Neutrophil (primary cell): ENCODE measurements around the gene DARS2.
"Not testable (repeated sequence)": the region's sequence is repeated elsewhere in the genome, so short reads cannot be mapped to it uniquely, and the experiment has no call there.

Experiments
- H3K27ac ChIP-seq: fragments of 200-600 bp; sonication (generic); 2 replicates; pipeline ENCODE4 v1.5.1; 2016; ENCODE audit warnings: mild to moderate bottlenecking, moderate library complexity
- H3K27me3 ChIP-seq: fragments of 200-600 bp; sonication (generic); 2 replicates; pipeline ENCODE4 v1.6.0; 2016; ENCODE audit warnings: mild to moderate bottlenecking
- H3K36me3 ChIP-seq: fragments of 200-600 bp; sonication (generic); 2 replicates; pipeline ENCODE4 v1.5.1; 2017
- H3K4me1 ChIP-seq, 2 experiments: fragments of 200-600 bp in 1 of 2; sonication (generic) in 1 of 2; 1 replicate in 1 of 2; 2 replicates in 1 of 2; pipeline versions ENCODE4 v1.5.1 to v1.6.1; 2013 to 2016; ENCODE audit warnings: low read depth in 1 of 2, low read length in 1 of 2, mild to moderate bottlenecking in 1 of 2, moderate library complexity in 1 of 2; ENCODE audit not compliant: control insufficient read depth in 1 of 2, insufficient read depth in 1 of 2
- H3K4me3 ChIP-seq, 2 experiments: fragments of 200-600 bp in 1 of 2; sonication (generic) in 1 of 2; 1 replicate in 1 of 2; 2 replicates in 1 of 2; pipeline ENCODE4 v1.5.1; 2013 to 2016; ENCODE audit warnings: low read depth in 1 of 2, low read length in 1 of 2, mild to moderate bottlenecking in 1 of 2, moderate library complexity in 1 of 2
- H3K9me3 ChIP-seq: fragments of 200-600 bp; sonication (generic); 2 replicates; pipeline ENCODE4 v1.5.1; 2016
- TF ChIP-seq, protein P1 (sequence below): fragments of 200-600 bp; sonication (generic); IDR thresholded peaks from 2 replicates; pipeline ENCODE4 v1.5.1; 2016; ENCODE audit warnings: antibody characterized with exemption

The DARS2 gene

DNA sequence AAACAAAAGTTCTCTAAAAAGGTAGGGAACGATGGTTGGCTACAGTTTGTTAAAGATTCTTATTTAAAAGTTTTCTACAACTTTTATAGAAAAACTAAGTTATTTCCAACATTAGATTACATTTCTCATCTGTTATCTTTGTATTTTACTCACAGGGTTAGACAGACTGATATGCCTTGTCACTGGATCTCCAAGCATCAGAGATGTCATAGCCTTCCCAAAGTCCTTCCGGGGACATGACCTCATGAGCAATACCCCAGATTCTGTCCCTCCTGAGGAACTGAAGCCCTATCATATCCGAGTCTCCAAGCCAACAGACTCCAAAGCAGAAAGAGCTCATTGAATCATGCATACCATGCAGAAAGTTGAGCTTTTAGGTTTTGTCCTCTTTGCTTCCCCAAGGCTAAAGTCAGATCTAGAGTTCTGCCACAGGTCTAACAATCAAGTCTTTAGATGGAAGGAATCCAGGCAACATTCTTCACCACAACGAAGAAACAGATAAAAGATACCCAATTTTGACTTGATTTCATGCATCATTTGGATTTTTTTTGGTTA is 33.0 kb downstream of the DARS2 start:
- no peak overlapping the region for H3K4me3 ChIP-seq

GRCh38 chr1:173859547-173859946 is 35.1 kb downstream of the DARS2 start:
- peaks cover 47% of the 10 kb centered on the region for H3K36me3 ChIP-seq
- H3K4me1 ChIP-seq, H3K27ac ChIP-seq, H3K9me3 ChIP-seq, H3K27me3 ChIP-seq, H3K4me3 ChIP-seq: not testable (repeated sequence)

More for the DNA sequence above, 33.0 kb downstream of the DARS2 start:
- H3K27ac ChIP-seq = no peak overlapping the region
- H3K36me3 ChIP-seq = peaks cover 47% of the 10 kb centered on the region
- no peaks in the 10 kb centered on the region for H3K27me3 ChIP-seq
- no peaks in the 10 kb centered on the region for H3K4me1 ChIP-seq
- TF ChIP-seq, protein P1, sequence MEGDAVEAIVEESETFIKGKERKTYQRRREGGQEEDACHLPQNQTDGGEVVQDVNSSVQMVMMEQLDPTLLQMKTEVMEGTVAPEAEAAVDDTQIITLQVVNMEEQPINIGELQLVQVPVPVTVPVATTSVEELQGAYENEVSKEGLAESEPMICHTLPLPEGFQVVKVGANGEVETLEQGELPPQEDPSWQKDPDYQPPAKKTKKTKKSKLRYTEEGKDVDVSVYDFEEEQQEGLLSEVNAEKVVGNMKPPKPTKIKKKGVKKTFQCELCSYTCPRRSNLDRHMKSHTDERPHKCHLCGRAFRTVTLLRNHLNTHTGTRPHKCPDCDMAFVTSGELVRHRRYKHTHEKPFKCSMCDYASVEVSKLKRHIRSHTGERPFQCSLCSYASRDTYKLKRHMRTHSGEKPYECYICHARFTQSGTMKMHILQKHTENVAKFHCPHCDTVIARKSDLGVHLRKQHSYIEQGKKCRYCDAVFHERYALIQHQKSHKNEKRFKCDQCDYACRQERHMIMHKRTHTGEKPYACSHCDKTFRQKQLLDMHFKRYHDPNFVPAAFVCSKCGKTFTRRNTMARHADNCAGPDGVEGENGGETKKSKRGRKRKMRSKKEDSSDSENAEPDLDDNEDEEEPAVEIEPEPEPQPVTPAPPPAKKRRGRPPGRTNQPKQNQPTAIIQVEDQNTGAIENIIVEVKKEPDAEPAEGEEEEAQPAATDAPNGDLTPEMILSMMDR = no peak
- H3K9me3 ChIP-seq = no peaks in the 10 kb centered on the region

DNA sequence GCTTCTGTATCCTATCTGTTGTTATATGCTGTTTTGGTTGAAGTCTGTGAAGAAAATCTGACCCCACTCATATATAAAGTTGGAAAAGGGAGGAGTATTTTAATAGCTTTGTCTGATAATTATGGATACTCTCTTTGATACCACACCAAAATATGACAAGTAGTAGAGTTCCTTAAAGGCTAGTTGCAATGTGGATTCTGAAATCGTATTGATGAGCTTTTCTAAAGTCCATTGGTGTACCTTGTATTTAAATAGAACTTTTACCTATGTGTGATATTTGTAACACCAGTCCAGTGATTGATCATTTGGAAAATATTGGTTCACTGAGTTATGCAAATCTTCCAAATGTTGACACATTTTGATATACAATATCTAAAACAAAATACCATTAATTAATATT is 35.6 kb downstream of the DARS2 start:
- Histone ChIP-seq H3K4me3 (no peak overlapping the region), H3K4me1 (peaks cover 0 to 4% of the 10 kb centered on the region in 2 experiments), H3K27me3 (no peaks in the 10 kb centered on the region), H3K9me3 (no peaks in the 10 kb centered on the region), H3K36me3 (peaks cover 50% of the 10 kb centered on the region), H3K27ac (no peak overlapping the region)
- TF ChIP-seq, protein P1 = no peak

GRCh38 chr1:173861731-173862145 is 37.3 kb downstream of the DARS2 start:
- Histone ChIP-seq H3K4me1 (peaks cover 11 to 19% of the 10 kb centered on the region in 2 experiments), H3K27ac (no peak overlapping the region), H3K27me3 (no peaks in the 10 kb centered on the region), H3K9me3 (no peaks in the 10 kb centered on the region), H3K4me3 (no peak overlapping the region), H3K36me3 (peaks cover 46% of the 10 kb centered on the region)
- TF ChIP-seq, protein P1 = no peak

DNA sequence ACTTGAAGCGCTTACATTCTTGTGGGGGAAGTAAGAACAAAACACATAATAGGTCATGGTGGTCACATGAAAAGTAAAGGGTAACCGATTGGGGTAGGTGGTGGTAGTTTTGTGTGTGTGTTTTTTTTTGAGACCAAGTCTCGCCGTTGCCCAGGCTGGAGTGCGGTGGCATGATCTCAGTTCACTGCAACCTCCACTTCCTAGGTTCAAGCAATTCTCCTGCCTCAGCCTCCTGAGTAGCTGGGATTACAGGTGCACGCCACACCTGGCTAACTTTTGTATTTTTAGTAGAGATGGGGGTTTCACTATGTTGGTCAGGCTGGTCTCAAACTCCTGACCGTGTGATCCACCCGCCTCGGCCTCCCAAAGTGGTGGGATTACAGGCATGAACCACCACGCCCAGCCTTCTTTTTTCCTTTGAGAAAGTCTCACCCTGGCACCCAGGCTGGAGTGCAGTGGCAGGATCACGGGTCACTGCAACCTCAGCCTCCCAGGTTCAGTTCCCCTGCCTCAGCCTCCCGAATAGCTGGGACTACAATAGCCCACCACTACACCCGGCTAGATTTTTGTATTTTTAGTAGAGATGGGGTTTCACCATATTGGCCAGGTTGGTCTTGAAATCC is 37.8 kb downstream of the DARS2 start:
- H3K9me3 ChIP-seq, H3K4me3 ChIP-seq, H3K27me3 ChIP-seq, H3K27ac ChIP-seq: not testable (repeated sequence)
- Histone ChIP-seq H3K4me1 (peaks cover 16 to 24% of the 10 kb centered on the region in 2 experiments), H3K36me3 (peaks cover 41% of the 10 kb centered on the region)

GRCh38 chr1:173862769-173863223 is 38.3 kb downstream of the DARS2 start:
- TF ChIP-seq, protein P1 = no peak
- no peaks in the 10 kb centered on the region for H3K9me3 ChIP-seq
- no peak overlapping the region for H3K4me3 ChIP-seq
- no peaks in the 10 kb centered on the region for H3K27me3 ChIP-seq
- H3K27ac ChIP-seq = no peak overlapping the region
- peaks cover 21 to 26% of the 10 kb centered on the region in 2 experiments for H3K4me1 ChIP-seq
- H3K36me3 ChIP-seq = peaks cover 36% of the 10 kb centered on the region
